COLO829 (cell line): ENCODE measurements around the gene HOATZ.

Source experiments
- DNase-seq: peaks from one replicate; pipeline ENCODE4 v3.0.0; 2012; ENCODE audit warnings: low spot score

The HOATZ gene

DNA sequence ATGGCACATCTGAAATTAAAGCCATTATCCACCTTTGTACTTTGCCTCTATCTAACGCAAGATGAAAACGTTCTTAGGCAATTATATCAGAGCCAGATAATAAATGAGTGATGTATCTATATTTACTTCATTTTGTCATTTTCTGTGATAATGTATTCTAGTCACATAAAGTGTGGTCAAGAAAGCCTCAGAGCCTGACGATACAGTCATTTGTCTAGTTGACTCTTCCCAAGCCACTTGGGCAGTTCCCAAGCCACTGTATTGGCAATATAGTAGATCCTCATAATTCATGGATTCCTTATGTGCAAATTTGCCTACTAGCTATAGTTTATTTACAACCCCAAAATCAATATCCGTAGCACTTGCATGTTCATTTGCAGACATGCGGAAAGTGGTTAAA, 7.8 kb downstream of the HOATZ start:
- DNase-seq: no peak

DNA sequence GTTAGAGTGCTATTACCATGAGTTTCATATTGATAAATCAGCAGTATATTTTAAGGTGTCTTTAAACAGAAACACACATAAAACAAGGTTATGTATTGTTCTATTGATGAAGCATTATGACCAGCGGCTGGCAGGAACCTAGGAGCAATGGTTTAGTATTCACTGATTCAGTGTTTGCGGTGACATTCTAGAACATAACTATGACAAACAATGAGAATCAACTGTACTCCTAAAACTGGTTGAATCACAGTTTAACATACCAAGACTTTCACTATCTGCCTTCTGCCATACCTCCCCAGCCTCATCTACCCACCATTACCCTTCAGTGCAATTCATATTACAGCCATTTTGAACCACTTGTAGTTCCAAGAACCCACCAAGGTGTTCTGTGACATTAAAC, 8.8 kb downstream of the HOATZ start:
- no peak for DNase-seq

DNA sequence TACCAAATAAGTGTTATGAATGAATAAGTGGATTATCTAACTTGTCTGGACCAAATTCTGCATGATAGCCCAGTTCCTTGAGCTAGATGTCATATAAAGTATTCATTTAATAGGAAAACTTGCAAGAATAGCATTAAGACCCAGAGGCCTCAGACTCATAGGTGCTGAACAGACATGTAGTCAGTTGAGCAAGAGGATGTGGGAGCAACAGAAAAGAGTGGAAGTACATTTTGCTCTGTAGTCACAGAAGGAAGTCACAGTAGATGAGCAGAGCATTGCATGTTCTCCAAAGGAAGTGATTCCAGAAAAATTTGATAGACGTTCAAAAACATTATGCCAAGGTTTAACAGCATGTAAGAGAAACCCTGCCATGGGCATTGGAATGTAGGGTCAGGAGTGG, 9.5 kb downstream of the HOATZ start:
- DNase-seq: no peak

DNA sequence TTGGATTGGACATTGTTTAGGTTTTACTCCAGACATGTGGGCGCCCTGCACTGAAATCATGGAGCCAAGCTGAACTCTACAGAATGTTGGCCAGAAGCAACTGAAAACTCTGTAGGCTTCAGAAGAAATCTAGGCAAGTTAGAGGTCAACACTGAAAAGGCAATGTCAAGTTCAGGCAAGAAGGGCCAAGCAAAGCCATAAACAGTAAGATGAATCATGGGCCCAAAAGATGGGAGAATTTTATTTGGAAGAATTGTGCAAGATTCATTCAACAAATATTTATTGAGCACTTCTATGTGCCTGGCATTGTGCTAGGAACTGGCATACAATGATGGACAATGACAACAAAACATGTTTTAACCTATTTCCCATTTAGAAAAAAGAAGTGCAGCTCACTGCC, 10.9 kb downstream of the HOATZ start:
- DNase-seq: no peak

DNA sequence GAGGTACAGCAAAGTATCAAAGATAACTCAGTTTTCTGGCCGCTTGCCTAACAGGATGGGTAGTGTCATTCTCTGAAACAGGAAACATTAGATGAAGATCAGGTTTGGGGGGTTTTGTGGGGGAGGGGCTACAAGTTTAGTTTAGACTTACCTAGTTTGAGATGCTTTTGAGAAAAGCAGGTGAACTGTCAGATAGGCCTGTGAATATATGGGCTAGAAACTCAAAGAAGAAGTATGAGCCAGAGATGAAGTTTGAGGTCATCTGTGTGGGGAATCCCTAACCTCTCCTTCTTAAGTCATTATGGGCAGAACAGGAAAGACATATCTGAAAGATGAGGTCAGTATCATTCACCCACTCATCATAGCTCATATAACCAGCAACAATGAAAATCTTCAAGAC, 11.9 kb downstream of the HOATZ start:
- no peak for DNase-seq

DNA sequence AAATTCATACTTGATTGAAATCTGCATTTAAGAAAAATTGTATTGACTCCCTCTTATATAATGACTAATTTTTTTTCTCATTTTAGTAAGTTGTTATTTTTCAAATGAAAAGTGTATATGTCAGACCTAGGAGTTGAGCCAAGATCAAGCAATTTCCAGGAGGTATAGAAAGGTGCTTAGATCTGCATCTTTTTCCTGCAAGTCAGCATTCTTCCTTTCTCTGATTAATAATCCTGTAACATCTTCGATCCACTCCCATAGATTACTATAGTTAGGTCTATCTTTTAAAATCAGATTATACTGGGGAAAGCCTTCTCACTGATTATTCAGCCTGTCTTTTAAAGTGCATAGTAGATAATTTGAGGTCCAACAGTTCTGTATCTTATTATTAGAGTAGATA, 12.7 kb downstream of the HOATZ start:
- DNase-seq: no peak

DNA sequence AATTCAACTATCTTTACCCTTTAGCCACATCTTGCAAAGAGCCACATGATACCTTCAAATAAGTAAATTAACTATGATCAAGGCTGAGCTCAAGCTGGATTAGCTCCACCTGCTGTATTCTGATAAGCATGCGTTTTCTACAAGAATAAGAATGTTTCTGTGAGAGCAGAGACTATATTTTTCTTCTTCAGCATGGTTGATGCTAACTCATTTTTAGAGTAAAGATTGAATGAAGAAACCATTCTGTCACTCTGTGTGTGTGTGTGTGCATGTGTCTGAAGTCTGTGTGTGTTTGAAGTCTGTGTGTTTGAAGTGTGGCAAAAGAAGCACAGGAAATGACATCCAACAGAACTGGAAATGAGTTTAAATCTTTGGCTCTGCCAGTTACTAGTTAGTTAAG, 14.0 kb downstream of the HOATZ start:
- DNase-seq: no peak

DNA sequence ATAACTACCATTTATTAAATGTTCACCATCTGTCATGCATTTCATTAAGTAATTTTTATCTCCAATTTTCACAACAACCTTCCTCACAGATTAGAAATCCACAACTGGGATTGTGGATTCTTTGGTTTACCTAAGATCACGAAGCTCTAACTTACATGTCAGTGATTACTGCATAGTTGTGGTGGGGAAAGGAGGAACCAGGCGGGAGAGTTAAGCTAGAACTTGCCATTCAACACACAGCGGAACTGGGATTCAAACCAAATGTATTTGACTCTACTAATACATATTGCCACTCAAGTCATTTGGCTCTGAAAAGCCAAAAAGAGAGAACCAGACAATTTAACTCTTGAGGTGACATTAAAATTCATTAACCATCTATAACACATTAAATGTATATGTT, 15.5 kb downstream of the HOATZ start:
- DNase-seq: no peak

DNA sequence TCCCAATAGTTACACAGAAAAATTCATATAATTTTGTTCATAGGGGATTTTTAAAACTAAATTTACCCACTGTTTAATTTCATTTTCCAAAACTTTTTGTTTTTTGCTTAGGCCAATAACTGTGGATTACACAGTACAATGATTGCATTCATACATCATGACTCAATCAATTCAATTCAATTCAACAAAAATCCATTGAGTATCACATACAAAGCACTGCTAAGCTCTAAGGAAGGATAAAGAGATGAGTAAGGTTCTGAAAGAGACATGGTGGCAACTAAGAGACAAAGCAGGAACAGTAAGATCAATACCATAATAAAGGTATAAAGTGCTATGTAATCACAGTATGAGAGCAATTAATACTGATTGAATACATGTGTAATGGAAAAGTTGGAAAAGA, 16.6 kb downstream of the HOATZ start:
- peak; percentile 76 for DNase-seq

DNA sequence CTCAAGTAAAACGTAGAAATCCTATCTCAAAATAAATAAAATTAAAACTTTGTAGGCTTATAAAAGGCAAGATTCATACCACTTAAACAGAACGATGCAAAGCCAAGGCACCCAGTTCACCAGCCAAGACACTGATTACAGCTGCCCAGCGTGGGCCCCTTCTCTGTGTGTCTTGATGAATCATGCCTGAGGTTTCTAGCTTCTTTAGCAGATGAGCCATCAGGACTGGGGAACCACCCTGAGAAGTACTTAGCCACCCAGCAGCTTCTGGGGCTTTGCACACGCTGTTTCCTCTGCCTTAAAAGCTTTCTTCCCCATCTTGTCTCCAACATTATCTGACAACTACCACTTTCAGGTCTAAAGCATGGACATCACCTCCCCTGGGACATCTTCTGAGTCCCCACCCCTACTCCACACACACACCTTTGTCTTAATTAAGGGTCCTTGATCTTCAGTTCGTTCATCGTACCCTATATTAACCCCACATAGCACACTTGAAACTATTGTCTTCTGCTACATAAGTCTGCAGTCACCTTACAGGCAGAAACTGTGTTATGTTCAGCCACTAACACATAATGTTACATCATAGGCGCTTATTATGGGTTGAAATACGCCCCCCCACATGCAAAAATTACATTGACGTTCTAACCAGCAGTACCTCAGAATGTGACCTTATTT, 17.2 kb downstream of the HOATZ start:
- peak; percentile 51 for DNase-seq

DNA sequence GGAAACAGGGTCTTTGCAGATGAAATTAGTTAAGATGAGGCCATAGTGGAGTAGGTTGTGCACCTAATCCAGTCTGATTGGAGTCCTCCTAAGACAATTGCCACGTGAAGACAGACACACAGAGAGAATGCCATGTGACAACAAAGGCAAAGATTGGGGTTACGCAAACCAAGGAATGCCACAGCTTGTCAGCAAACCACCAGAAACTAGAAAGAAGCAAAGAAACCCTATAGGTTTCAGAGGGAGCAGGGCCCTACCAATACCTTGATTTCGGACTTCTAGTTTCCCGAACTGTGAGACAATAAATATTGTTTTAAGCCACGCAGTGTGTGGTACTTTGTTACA, 17.8 kb downstream of the HOATZ start:
- no peak for DNase-seq

DNA sequence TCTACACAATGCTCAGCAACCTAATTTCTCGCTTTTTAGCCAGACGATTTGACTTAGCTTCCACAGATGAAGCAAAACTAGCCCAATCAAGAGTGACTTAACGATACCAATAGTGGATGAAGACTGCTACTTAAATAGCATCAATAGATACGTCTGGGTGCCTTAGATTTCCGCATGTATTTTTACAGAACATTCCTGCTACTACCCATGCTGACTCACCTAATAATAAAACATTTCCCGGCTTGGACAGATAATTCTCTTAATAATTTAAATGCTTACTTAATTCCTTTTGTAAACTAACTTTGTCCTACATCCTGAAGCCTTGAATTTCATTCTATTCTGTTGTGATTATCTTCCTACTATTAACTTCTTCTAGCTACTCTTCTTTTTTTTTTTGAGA, 20.7 kb downstream of the HOATZ start:
- DNase-seq: no peak

DNA sequence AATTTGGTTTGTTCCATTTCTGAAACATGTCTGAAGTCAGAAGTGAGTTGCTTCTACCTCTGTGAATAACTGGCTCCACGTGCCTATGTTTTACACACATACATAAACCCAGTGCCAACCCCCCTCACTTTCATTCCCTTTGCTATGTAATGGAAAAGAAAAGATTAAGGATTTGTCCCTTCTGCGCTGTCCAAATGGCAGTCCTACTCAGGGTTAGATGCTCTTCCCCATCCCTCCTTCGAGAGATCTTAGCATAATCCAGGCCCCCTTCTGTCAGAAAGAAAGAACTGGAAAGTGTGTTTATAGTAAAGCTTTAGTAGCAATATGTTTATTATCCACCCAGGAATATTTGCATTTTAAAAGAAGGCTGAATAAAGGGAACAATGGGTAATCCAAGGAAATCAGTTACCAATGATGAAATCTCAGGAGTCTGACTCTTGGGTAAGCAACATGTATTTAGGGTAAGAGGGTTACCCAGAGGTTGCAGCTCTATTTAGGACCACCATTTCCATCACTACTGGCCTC, 22.8 kb downstream of the HOATZ start:
- no peak for DNase-seq

DNA sequence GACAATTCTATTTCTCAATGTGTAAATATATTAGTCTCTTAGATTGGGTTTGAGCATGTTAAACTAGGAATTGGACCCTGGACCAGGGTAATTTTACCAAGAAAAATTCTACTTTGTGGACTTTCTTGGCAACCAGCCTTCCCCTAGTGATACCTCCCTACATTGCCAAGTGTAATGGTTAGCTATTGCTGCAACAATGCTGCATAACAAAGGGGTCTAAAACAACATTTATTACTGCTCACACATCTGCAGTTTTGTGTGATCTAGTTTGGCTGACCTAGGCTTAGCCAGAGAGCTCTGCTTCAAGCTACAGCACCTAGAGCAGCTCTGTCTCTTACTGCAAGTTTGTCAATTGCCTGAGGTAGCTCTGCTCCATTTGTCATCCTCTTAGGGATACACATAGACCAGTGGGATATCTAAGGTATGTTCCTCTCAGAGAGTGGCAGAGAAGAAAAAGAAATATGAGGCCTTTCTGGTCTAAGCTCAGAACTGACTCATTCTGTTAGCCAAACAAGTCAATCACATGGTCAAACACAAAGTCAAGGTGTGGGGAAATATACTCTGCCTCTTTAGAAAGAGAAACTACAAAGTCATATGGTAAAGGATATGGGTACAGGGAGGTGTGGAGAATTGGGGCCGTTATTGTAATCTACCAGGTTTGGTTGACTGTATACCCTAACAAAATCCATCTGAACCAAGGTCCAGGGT, 24.0 kb downstream of the HOATZ start:
- DNase-seq: no peak

DNA sequence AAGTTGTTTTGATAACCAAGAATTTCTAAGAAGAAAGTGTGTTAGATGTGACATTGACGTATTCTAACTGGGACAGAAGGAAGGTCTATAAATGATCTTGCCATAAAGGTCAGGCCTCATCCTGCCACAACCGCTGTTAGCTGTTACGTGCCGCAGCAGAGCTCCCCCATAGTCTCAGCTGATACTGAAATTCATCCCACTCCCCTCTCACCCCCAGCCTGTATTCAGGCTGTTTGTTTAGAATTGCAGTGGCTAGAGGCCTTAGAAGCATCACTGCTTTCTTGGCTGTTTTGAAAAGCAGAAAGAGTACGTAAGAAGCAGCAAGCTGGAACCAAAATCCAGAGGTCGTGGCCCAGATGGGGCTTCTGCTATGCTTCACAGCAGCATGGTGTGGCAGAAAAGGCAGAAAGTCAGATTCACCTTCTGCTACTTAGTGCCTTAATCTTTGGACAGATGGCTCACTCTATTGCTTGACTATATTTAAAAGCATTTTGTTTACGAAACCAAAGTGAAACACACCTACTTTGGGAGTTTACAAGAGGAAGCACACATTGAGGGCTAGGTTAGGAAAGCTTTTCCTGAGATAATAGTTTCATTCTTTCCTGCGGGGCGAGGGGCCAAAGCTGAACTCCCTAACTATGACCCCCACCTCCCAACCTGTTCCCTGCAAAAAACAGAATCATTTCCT, 25.0 kb downstream of the HOATZ start:
- DNase-seq: no peak

DNA sequence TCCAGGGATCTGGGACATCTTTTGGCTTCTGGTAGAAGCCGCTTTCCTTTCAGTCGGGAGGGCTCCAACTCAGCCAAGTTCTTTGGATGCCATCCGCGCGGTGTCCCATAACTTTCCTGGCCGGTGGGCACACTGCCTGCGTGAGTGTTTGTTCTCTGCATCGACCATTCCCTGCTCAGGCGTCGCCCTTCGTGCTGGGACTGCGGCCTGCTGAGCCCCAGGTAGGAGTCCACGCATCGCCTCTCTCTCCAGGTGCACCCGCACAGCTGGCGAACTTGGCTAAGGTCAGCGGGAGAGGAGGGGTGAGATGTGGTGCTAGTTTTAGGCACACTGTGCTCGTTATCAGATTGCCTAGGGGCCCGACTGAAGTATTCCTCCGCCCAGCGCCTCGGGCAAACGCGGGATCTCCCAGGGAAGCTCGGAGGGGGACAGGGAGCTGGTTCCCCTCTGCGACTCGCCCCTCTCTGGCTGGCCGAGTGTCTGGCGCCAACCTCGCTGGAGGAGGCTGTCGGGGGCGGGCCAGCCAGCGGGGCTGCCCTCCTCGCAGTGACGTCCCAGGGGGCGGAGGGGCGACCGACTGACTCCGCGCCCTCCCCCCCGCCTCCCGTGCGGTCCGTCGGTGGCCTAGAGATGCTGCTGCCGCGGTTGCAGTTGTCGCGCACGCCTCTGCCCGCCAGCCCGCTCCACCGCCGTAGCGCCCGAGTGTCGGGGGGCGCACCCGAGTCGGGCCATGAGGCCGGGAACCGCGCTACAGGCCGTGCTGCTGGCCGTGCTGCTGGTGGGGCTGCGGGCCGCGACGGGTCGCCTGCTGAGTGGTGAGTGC, 25.7 kb downstream of the HOATZ start, which contains the start of gene LAYN:
LAYN (plus strand) TSS at position 607 of the 823 bp plus-strand sequence; CDS start at position 731, 124 bp downstream.
- DNase-seq: no peak

DNA sequence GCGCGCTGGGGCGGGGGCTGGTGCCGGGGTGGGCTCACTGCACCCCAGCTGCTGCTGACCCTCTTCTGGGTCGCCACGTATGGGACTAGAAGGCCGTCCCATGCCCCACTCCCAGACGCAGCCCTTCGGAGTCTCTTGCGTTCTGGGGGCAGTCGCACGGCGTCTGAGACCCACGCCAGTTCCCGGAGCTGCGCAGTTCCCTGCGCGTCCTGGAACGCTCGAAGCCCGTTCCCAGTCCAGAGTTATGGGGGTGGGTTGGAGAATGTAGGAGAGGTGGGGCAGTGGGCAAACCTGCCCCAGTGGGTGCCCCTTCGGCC, 26.3 kb downstream of the HOATZ start:
- DNase-seq: no peak

DNA sequence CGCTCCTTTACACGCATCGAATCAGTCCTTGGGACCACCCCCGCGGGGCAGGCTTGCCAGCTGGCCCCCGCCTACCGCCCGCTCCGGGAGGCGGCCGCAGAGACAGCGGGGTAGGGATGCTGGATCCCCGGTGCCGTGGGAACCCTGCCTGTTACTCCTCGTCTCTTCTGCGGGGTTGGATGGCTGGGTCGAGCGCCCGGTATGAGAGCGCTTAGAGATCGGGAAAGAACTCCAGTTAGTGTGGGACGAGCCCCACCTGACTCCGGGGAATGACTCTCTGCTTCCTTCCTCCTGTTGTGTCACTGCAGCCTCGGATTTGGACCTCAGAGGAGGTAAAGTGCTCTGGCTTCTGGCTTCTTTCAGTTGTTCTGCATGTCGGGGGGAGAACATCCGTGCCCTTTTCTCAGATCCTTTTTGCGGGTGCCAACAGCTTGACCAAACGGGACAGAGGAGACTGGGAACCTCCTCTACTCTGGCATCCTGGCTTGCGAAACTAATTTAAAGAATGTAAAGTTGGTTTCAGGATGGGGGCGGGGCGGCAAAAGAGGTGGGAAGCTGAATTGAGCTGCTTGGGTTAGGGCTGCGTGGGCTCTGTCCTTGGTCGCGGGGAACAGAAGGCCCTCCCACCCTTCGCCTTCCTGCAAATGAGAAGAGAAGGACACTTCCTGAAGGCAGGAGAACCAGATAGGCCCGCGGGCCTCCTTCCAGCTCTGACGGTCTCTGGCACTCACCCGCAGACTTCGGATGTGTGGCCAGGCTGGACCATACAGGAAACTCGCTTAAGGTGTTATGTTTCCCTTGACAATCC, 26.9 kb downstream of the HOATZ start:
- DNase-seq: no peak

DNA sequence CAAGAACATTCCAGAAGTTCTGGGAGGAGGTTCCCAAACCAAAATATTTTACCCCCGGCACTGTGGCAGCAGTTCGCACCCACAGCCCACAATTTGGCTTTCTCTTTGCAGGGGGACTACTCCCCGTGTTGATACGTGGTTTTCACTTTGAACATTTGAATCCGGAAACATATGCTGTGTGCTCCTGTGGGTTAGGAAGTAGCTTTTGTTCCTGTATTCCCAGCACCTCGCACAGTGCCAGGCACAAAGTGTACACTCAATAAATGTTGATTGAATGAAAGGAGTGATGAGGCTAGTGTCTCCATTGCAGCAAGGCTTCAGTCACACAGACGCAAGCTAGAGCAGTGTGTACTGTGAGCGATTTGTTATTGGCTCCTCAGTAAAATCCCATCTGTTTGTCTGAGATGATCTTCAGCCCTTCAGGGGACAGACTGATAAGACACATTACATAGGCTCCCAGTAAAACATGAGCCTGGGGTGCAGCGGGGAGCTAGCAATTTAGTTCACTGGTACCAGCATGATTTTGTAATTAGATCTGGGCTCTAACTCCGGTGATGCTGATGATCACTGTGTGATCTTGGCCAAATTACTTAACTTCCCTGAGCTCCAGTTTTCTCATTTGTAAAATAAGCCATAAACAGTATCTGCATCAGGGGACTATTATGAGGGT, 28.2 kb downstream of the HOATZ start:
- no peak for DNase-seq

DNA sequence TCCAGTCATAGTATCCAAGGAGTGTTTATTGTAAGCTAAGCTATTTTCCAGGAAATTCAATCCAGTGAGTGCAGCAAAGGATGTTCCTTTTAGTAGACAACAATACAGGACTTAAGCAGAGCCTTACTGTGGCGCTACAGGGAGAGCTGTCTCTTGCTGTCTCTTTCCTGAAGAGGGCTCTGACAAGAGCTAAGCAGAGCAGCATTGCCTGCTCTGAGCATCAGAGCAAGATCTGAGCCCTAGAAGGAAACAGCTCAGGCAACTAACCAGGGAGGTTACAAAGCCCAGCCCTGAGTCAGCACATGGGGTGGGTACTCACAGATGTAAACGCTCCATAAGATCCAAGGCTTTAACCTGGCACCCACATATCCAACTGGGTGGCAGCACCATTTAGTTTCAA, 33.9 kb downstream of the HOATZ start:
- DNase-seq: no peak
